Breast epithelium (tissue), 4 donors: Measurements from ENCODE around the gene RIT2. TPM values are rescaled to one million over a fixed set of nuclear protein-coding genes. Genes with fewer than 3 reads are reported as not detected.

Experiments
- DNase-seq, 2 donors: peaks; one replicate each; pipeline ENCODE4 v3.0.0-alpha.2; 2019; ENCODE audit warnings: low spot score in 2 of 2
- H3K27ac ChIP-seq, 2 donors: fragments of 200-600 bp; sonication (generic) in 1 of 2; one replicate each; pipeline ENCODE4 v1.5.1; 2016 to 2019; ENCODE audit warnings: mild to moderate bottlenecking in 1 of 2
- H3K27me3 ChIP-seq, 2 donors: fragments of 200-600 bp; sonication (generic) in 1 of 2; one replicate each; pipeline versions ENCODE4 v1.5.1 to v1.6.0; 2017 to 2019; ENCODE audit warnings: control low read depth in 1 of 2, mild to moderate bottlenecking in 1 of 2
- H3K36me3 ChIP-seq: fragments of 200-600 bp; one replicate; pipeline ENCODE4 v1.5.1; 2019
- H3K4me1 ChIP-seq, 2 donors: fragments of 200-600 bp; sonication (generic); one replicate each; pipeline ENCODE4 v1.5.1; 2016 to 2019; ENCODE audit warnings: control low read depth in 1 of 2
- H3K4me3 ChIP-seq, 3 donors: fragments of 200-600 bp; sonication (generic); 1 replicate in 2 of 3; 2 replicates in 1 of 3; pipeline ENCODE4 v1.5.1; 2016 to 2019; ENCODE audit warnings: mild to moderate bottlenecking in 3 of 3, moderate library complexity in 2 of 3
- H3K9me3 ChIP-seq, 2 donors: fragments of 200-600 bp; sonication (generic) in 1 of 2; one replicate each; pipeline ENCODE4 v1.5.1; 2016 to 2019; ENCODE audit warnings: control low read depth in 1 of 2
- POLR2A ChIP-seq: fragments of 450-650 bp; IDR thresholded peaks from one replicate; pipeline ENCODE4 v1.6.1; 2016; ENCODE audit warnings: antibody characterized with exemption, mild to moderate bottlenecking, moderate library complexity
- POLR2AphosphoS5 ChIP-seq, 3 donors: sonication (generic); formaldehyde crosslinking; IDR thresholded peaks; one replicate each; pipeline ENCODE4 v1.6.1; 2017; ENCODE audit warnings: antibody characterized with exemption in 3 of 3
- intact Hi-C: fragments of 100-400 bp; cut with DNase I; formaldehyde crosslinking; loops from one replicate; pipeline ENCODE4 v1.15.1; 2023; ENCODE audit warnings: low total_unique reads
- total RNA-seq, 3 donors: library from RNA; depleted of rRNA; stranded (reverse); fragments of >200 nt; gene quantifications; one replicate each; pipeline ENCODE4 v1.1.0, GENCODE V29; 2016
- TF ChIP-seq, protein P1 (sequence below), 3 donors: fragments of 450-650 bp; IDR thresholded peaks; one replicate each; pipeline ENCODE4 v1.5.1; 2016 to 2017; ENCODE audit warnings: antibody characterized with exemption in 3 of 3, mild to moderate bottlenecking in 3 of 3, moderate library complexity in 3 of 3

The RIT2 gene
- total RNA-seq, 3 donors from 2014 or later, result not detected

DNA sequence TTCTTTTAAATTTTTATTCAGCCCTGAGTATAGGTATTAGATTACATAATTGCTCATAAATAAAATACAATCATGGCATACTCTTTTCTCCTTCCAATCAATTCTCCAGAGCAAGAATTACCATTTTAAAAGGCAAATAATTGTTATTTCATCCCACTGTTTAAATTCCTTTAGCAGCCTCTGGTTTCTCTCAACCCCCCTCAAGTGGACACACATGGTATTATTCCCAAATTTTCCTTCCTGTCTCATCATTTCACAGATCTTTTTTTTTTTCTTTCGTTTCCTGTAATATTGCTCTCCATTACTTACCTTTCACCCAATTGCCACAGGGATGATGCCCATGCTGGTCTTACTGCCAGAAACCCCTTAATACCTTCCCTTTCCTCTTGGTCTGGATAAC lies 385.2 kb downstream of the RIT2 start:
- no peaks in the 10 kb centered on the region for H3K27me3 ChIP-seq
- TF ChIP-seq POLR2AphosphoS5 (IDR thresholded peaks at IDR 0.05), result no peak
- TF ChIP-seq, protein P1, sequence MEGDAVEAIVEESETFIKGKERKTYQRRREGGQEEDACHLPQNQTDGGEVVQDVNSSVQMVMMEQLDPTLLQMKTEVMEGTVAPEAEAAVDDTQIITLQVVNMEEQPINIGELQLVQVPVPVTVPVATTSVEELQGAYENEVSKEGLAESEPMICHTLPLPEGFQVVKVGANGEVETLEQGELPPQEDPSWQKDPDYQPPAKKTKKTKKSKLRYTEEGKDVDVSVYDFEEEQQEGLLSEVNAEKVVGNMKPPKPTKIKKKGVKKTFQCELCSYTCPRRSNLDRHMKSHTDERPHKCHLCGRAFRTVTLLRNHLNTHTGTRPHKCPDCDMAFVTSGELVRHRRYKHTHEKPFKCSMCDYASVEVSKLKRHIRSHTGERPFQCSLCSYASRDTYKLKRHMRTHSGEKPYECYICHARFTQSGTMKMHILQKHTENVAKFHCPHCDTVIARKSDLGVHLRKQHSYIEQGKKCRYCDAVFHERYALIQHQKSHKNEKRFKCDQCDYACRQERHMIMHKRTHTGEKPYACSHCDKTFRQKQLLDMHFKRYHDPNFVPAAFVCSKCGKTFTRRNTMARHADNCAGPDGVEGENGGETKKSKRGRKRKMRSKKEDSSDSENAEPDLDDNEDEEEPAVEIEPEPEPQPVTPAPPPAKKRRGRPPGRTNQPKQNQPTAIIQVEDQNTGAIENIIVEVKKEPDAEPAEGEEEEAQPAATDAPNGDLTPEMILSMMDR (IDR thresholded peaks at IDR 0.05), result no peak
- TF ChIP-seq POLR2A, result no peak
- H3K9me3 ChIP-seq, result no peaks in the 10 kb centered on the region
- intact Hi-C loops, result no loop called here
- H3K4me1 ChIP-seq, result no peaks in the 10 kb centered on the region
- no peaks in the 10 kb centered on the region for H3K36me3 ChIP-seq
- H3K27ac ChIP-seq, result no peak overlapping the region
- no peak for DNase-seq
- no peak overlapping the region for H3K4me3 ChIP-seq

DNA sequence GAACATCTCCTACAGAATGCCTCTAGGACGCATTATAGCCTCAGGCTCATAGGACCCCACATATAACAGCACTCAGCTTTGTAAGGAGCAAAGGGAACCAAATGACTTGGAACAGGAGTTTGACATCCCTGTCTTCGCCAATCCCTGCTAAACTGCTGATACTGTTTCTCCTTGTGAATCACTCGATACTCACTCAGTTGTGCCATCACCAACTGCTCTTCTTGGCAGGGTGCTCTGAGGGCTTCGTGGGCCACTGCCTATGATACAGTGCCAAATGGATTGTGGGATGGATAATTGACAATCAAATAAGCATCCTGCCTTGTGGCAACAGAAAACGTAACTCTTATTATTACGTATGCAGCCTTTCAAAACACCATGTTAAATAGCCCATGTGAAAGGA lies 396.3 kb downstream of the RIT2 start:
- DNase-seq, result no peak
- Histone ChIP-seq H3K36me3 (no peaks in the 10 kb centered on the region), H3K27me3 (no peaks in the 10 kb centered on the region), H3K4me3 (no peak overlapping the region), H3K4me1 (no peaks in the 10 kb centered on the region), H3K27ac (no peak overlapping the region), H3K9me3 (no peaks in the 10 kb centered on the region)
- TF ChIP-seq POLR2A (no peak), POLR2AphosphoS5 (IDR thresholded peaks at IDR 0.05) (no peak)
- TF ChIP-seq, protein P1 (IDR thresholded peaks at IDR 0.05), result no peak
- intact Hi-C loops, result no loop called here

DNA sequence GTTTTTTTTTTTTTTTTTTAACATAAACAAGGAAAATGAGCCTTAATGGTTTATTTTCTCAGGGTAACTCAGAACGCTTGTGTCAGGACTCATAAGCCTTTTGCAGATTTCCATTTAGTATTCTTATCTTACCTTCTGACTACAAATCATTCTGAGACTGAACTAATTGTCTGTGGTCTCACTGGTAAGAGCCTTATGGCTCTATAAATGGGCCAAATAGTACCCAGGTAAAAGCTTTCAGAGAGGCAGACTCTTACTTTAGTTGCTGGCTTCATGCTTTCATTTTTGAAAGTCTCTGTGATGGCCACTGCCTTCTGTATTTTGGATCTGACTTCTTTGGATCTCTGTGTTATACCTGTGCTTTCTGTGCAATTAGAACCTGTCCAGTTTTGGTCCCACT lies 403.4 kb downstream of the RIT2 start:
- no peak for DNase-seq
- no peak for TF ChIP-seq POLR2A
- TF ChIP-seq, protein P1 (IDR thresholded peaks at IDR 0.05), result no peak
- no peak for TF ChIP-seq POLR2AphosphoS5 (IDR thresholded peaks at IDR 0.05)
- H3K4me1 ChIP-seq, result no peaks in the 10 kb centered on the region
- no peaks in the 10 kb centered on the region for H3K27me3 ChIP-seq
- H3K36me3 ChIP-seq, result no peaks in the 10 kb centered on the region
- no peak overlapping the region for H3K27ac ChIP-seq
- intact Hi-C loops, result no loop called here
- no peak overlapping the region for H3K4me3 ChIP-seq
- no peaks in the 10 kb centered on the region for H3K9me3 ChIP-seq

DNA sequence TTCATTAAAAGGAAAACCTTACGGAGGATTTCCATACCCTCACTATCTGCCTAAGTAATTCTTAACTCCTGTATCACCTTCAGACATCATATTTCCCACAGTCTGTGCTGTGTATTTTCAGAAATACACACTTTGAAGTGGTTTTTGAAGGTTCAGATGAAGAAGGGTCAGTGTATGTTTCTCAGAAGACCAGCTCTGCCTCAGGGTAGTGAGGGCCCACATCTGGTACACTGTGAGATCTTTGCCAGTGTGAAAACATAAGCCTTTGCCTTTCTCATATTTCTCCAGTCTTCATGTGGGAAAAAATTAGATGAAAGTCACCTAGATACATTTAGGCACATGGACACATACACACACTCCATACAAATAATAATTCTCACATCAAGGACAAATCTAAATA lies 408.4 kb downstream of the RIT2 start:
- intact Hi-C loops, result no loop called here
- H3K27ac ChIP-seq, result peak overlapping the region in 1 of 2 donors; percentile 8
- H3K4me3 ChIP-seq, result peak overlapping the region in 2 of 3 donors; percentile 28 to 46
- TF ChIP-seq POLR2A (no peak), POLR2AphosphoS5 (IDR thresholded peaks at IDR 0.05) (no peak)
- TF ChIP-seq, protein P1 (IDR thresholded peaks at IDR 0.05), result no peak
- H3K36me3 ChIP-seq, result no peaks in the 10 kb centered on the region
- H3K27me3 ChIP-seq, result no peaks in the 10 kb centered on the region
- H3K4me1 ChIP-seq, result no peaks in the 10 kb centered on the region
- H3K9me3 ChIP-seq, result no peaks in the 10 kb centered on the region
- no peak for DNase-seq

DNA sequence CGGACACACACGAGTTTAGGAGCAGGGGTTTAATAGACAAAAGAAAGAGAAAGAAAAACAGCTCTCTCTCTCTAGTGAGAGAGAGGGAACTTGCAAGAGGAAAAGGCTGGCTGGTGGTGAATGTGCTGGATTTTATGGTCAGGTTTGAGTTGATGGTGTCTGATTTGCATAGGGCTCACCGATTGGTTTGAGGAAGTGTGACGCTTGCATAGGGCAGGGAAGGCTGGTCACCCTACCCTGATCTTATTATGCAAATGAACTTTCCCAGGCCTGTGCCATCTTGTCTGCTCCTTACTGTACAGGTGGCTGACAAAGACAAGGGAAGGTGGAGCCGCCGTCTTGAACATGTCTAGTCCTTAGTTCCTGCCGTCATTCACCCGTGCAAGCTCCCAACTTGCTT lies 408.9 kb downstream of the RIT2 start:
- Histone ChIP-seq H3K27me3 (no peaks in the 10 kb centered on the region), H3K27ac (peak overlapping the region in 1 of 2 donors; percentile 41), H3K4me1 (no peaks in the 10 kb centered on the region), H3K36me3 (no peaks in the 10 kb centered on the region), H3K4me3 (peak overlapping the region in 2 of 3 donors; percentile 28 to 46), H3K9me3 (no peaks in the 10 kb centered on the region)
- DNase-seq, result peak; percentile 52 to 67
- TF ChIP-seq POLR2A (no peak), POLR2AphosphoS5 (IDR thresholded peaks at IDR 0.05) (no peak)
- TF ChIP-seq, protein P1 (IDR thresholded peaks at IDR 0.05), result no peak
- intact Hi-C loops, result no loop called here
